ENCODE data around the gene ZRANB1.

Gene ZRANB1

GRCh38 chr10:124996127-124996853 lies 54.4 kb downstream of the ZRANB1 start:
- DNase-seq, result no peak

DNA sequence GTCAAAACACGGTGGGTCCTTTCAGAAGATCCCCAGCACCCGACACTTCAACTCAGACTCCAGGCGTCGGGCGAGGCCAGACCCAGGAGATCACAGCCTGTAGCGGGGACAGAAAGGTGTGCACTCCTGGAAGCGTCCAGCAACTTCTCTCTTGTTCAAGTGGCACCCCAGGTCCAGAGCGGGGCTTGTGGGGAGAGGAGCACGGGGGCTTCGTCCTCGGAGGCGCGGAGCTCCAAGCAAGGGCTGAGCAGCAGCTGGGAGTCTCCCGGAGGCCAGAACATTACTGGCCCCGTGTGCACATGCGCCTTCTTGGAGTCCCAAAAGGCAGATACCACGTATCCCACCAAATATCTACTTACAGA lies 54.9 kb downstream of the ZRANB1 start:
- DNase-seq, result no peak

DNA sequence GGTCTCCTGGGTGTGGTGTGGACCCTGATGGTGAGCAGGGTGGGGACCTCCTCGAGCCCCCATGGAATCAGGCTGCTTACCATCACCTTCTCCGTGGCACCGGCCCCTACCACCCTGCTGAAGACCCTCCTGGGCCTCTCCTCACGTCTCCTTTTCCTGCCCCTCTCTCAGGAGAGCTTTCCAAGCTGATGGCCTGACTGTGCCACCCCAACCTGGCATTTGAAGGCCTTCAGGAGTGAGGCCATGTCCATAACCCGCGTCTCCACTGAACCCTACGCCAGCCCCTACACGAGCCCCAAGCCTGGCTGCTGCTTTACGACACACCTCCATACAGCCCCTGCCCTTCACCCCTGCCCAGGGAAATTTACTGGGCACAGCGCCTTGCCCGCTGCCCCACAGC lies 55.4 kb downstream of the ZRANB1 start:
- DNase-seq, result no peak

GRCh38 chr10:124997771-124998623 lies 56.1 kb downstream of the ZRANB1 start:
- DNase-seq, result no peak

GRCh38 chr10:124998624-124999291 lies 56.8 kb downstream of the ZRANB1 start:
- DNase-seq, result no peak

- no peak for DNase-seq
Measured at GRCh38 chr10:124999433-125000365, 57.8 kb downstream of the ZRANB1 start.

- DNase-seq, result no peak
Measured at GRCh38 chr10:125000366-125001312, 58.7 kb downstream of the ZRANB1 start.

DNA sequence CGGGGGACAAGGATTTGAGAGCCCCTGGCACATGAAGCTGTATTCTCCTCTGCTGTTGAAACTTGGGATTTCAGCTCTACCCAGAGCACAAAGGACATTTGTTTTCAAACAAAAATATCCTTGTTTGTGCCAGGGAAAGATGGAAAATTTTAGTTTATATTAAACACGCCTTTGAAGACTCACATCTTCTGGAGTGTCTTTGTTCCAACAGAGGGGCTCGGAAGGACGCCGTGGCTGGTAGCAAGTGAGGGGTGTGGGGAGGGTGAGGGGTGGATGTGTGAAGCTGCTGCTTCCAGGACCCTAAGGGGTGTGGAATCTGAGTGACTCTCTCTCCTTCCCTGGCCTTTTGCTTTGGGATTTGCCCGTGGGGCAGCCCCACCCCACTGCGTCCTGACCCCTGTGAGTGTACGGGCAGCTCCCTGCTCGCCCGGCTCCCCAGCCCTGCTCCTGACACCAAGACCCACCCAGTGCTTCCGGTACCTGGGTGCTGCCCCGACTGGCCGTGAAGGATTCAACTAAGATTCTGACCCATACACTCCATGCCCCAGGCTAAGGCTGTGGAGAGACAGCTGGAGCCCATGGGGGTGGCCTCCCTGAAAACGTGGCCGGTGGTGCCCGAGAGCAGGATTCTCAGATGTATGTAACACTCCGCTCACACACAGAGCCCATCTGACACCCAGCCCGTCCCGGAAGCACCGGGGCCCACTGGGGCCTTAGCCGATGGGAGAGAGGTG lies 59.6 kb downstream of the ZRANB1 start:
- DNase-seq, result no peak

DNA sequence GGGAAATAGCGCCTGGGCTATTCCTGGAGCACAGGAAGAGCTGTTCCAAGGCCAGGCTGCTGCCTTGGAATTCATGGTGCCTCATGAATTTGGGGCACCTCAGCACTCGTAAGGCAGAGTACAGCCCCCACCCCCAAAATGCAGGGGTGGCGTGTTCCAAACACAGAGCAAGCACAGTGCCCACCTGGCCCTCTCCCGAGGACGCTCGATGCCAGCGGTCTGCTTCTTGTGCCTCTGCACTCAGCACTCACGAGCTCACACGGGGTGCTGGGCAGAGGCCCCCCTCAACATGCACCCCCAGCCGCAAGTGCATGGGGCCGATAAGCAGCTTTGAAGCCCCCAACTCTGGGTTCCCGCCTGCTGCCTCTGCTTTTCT lies 60.1 kb downstream of the ZRANB1 start:
- no peak for DNase-seq

- DNase-seq, result no peak
Measured at GRCh38 chr10:125002423-125003145, 60.7 kb downstream of the ZRANB1 start.

DNA sequence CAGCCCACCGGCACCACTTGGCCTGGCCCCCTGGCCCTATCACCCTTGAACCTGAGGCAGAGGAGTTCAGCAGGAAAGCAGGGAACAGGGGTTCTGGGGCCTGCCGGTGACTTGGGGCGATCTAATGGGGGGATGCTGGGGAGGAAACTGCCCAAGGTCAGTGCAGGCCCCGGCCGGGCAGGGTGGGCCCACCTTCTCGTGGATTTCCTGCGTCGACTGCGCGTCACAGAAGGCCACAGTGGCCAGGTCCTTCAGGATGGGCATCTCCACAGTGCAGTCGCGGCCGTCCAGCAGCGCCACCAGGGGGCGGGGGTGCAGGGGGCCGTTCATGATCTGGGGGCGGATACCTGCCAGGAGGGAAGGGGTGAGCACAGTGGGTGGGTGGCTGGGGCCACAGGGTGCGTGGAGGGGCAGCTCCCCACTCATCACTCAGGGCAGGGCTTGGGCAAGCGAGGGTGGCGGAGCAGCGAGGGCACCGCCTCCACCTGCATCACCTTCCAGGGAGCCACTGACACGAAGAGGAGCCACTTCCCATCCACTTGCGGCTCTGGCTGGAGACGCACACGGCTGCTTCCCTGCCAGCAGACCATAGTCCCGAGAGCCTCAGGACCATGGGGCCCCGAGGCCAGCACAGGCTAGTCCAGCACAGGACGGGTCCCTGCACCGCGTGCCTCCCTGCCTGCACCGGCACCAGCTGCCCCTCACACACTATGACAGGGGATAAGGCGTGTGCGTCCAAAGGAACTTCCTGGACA lies 61.4 kb downstream of the ZRANB1 start:
- no peak for DNase-seq

GRCh38 chr10:125003901-125004467 lies 62.1 kb downstream of the ZRANB1 start:
- DNase-seq, result no peak

DNA sequence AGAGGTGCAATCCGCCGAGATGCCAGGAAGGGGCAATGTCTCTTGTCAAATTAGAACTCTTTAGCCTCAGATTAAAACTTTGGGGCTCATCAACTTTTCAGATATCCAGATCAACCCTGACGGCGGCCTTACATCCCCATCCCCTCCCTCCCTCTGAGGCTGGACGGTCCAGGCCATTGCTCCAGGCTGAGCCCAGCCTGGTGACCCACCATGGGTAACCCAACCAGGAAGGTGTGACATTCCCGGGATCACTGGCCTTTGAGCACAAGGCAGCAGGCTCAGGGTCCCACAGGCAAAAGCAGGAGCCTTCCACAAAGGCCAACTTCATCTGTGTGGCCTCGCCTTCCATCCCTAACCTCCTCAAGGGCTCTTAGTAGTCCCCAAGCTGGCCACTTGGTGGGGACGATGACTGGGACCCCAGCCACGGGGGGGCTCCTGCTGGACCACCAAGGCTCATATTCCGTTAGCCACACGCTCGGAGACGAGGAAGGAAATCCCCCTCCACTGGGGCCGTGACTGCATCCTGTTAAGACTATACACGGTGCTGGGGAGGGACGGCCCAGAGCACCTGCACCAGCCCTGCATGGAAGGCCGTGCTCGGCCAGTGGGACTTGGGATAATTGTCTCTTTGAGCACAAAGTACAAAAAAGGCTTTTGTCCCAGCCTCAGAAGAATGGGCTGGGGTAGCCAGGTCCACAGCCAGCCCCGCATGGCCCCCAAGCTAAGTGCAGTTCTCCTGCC lies 62.8 kb downstream of the ZRANB1 start:
- DNase-seq, result no peak

DNA sequence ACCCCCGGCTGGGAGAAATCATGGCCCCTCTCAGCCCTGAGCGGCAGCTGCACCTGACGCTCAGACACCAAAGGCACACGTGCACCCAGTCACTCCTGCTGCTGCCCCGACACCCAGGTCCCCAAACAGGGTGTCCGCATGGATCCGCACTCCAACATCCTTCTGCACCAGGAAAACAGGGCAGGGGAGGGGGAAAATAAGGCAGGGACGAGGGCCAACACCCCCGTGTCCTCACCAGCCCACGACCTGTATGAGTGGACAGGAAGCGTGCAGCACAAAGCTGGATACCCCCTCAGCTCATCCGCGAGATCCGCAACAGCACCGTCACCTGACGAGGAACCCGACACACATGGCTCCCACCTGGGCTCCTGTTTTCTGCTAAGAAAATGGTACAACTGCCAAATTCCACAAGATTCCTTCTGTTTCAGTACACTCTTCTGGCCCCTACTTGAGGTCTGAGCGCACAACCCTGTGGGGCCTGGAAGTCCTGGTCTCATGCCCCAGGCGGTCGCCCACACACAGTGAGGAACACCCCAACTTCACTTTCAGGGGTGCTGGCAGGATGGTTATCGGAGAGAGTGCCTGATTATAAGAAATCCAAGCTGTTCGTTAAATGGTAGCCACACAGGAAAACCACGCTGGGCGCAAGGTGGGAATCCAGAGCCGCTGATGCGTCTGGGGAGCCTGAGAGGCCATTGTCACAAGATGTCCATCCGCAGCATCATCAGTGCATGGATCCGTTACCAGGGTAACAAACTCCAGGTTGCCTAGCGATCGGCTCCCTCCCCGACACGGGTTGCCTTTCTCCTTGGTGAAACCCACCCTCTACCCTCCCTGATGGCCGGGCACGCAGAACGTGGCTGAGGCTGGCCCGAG lies 63.6 kb downstream of the ZRANB1 start:
- no peak for DNase-seq

DNA sequence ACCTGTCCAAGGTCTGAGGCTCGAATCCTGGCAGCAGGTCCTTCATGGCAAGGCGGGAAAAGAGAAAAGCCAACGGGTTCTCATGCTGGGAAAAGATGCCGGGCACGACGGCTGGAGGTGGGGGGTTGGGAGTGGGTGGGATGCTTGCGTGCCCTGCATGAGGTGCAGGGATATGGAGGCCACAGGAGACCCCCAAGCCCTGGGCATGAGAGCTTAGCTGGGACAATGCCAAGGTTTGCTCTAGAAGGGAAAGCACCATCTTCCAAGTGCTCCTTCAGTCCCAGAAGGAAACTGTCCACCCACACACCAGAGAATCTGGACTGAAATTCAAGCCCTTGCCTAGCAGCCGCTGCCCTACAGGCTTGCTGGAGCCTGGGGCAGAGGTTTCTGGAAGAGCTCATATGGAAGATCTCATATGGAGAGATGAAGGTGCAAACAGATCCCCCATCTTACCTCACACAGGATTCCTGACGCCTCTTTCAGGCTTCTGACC lies 64.3 kb downstream of the ZRANB1 start:
- no peak for DNase-seq

DNA sequence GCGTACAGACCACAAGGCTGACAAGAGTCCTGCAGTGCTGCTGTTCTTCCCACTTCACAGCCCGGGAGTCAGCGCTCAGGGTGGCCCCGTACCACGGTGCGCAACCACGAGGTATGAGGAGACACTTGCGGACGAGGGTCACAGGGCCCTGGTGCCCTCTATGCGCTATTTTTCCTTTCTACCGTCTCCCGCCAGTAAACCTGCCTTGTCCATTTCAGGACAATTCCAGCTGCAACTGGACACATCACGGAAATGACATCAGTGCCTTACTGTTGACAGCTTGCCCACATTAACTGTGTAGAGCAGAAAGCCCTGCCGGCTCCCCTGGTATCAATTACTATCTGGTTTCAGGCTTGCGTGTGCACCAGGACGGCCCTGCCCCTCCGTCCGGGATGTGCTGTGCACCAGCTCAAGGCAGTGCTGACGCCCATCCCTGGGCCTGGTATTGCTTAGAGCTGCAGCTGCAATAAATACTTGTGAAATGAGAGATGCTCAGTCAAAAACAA lies 65.1 kb downstream of the ZRANB1 start:
- no peak for DNase-seq

DNA sequence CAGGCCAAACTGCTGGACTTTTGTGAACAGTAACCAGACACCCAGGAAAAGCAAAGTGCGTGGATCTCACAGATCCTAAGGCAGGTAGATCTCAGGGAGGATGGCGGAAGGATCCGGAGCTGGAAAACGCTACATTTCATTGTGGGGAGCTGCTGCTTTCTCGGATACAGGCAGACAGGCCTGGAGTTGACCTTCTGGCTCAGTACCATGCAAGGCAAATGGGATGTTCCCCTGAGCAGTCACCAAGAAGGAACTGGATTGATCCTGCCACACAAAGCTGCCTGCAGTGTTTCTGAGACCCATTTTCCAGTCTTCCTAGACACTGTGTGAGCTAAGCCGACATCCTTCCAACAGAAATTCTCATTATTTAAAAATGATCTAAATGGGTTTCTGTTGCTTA lies 65.5 kb downstream of the ZRANB1 start:
- DNase-seq, result no peak

Data from T1000 (cell line).